Skeletal muscle cell (primary cell): ENCODE results near the gene C19orf47.

ENCODE experiments used
- DNase-seq: peaks from one replicate; pipeline ENCODE4 v3.0.0-alpha.2; 2010; ENCODE audit warnings: low read depth
- H3K4me3 ChIP-seq: 2 replicates; pipeline ENCODE4 v1.5.1; 2011; ENCODE audit warnings: low read depth, mild to moderate bottlenecking, control low read depth, low read length, moderate library complexity

C19orf47 gene

GRCh38 chr19:40322951-40323615 lies 25.1 kb downstream of the C19orf47 start:
- no peak for DNase-seq
- H3K4me3 ChIP-seq, result no peak overlapping the region

GRCh38 chr19:40322271-40322610 lies 26.0 kb downstream of the C19orf47 start:
- no peak overlapping the region for H3K4me3 ChIP-seq
- DNase-seq, result no peak

- no peak overlapping the region for H3K4me3 ChIP-seq
- no peak for DNase-seq
Measured at GRCh38 chr19:40321566-40322270, 26.5 kb downstream of the C19orf47 start.

- no peak for DNase-seq
- no peak overlapping the region for H3K4me3 ChIP-seq
Measured at GRCh38 chr19:40321076-40321475, 27.1 kb downstream of the C19orf47 start.

- DNase-seq, result no peak
- no peak overlapping the region for H3K4me3 ChIP-seq
Measured at GRCh38 chr19:40320558-40320935, 27.6 kb downstream of the C19orf47 start.

GRCh38 chr19:40317338-40317737 lies 30.9 kb downstream of the C19orf47 start:
- H3K4me3 ChIP-seq, result no peak overlapping the region
- DNase-seq, result no peak

GRCh38 chr19:40315812-40316470 lies 32.3 kb downstream of the C19orf47 start:
- H3K4me3 ChIP-seq, result no peak overlapping the region
- no peak for DNase-seq

- no peak for DNase-seq
- H3K4me3 ChIP-seq, result no peak overlapping the region
Measured at GRCh38 chr19:40314656-40315055, 33.5 kb downstream of the C19orf47 start.

GRCh38 chr19:40313229-40313983 lies 34.8 kb downstream of the C19orf47 start:
- no peak for DNase-seq
- H3K4me3 ChIP-seq, result no peak overlapping the region

GRCh38 chr19:40312533-40312932 lies 35.7 kb downstream of the C19orf47 start:
- DNase-seq, result no peak

GRCh38 chr19:40309666-40310065 lies 38.5 kb downstream of the C19orf47 start:
- H3K4me3 ChIP-seq, result no peak overlapping the region
- DNase-seq, result no peak

More at GRCh38 chr19:40312533-40312932, 35.7 kb downstream of the C19orf47 start:
- no peak overlapping the region for H3K4me3 ChIP-seq

GRCh38 chr19:40305403-40305802 lies 42.8 kb downstream of the C19orf47 start:
- no peak overlapping the region for H3K4me3 ChIP-seq
- peak; percentile 73 for DNase-seq

GRCh38 chr19:40304306-40304705 lies 43.9 kb downstream of the C19orf47 start:
- H3K4me3 ChIP-seq, result no peak overlapping the region
- DNase-seq, result no peak

GRCh38 chr19:40303765-40304164 lies 44.4 kb downstream of the C19orf47 start:
- DNase-seq, result no peak
- no peak overlapping the region for H3K4me3 ChIP-seq

- no peak for DNase-seq
- no peak overlapping the region for H3K4me3 ChIP-seq
Measured at GRCh38 chr19:40302224-40303011, 45.8 kb downstream of the C19orf47 start.

GRCh38 chr19:40300668-40301067 lies 47.5 kb downstream of the C19orf47 start:
- DNase-seq, result no peak
- H3K4me3 ChIP-seq, result no peak overlapping the region

- no peak overlapping the region for H3K4me3 ChIP-seq
- DNase-seq, result no peak
Measured at GRCh38 chr19:40298026-40298425, 50.2 kb downstream of the C19orf47 start.

GRCh38 chr19:40294560-40294959 lies 53.6 kb downstream of the C19orf47 start:
- no peak for DNase-seq
- no peak overlapping the region for H3K4me3 ChIP-seq

- DNase-seq, result no peak
- H3K4me3 ChIP-seq, result no peak overlapping the region
Measured at GRCh38 chr19:40286971-40287421, 61.2 kb downstream of the C19orf47 start.
